Astrocyte (in vitro differentiated cells and primary cell): ENCODE results near the gene PRDM4. TPM values are rescaled to one million over a fixed set of nuclear protein-coding genes. Genes with fewer than 3 reads are reported as not detected.

Experiments used
- DNase-seq: peaks from one replicate; pipeline ENCODE4 v3.0.0-alpha.2; 2010; ENCODE audit warnings: low read depth
- FAIRE-seq: peaks from 2 replicates; lab custom pipeline; 2011; peaks lifted over from hg19 to GRCh38; lab: Jason Lieb, UNC
- H2AFZ ChIP-seq: 2 replicates; pipeline ENCODE4 v1.6.0; 2012; ENCODE audit warnings: low read depth, low read length, inconsistent platforms
- H3K27ac ChIP-seq: 2 replicates; pipeline ENCODE4 v1.5.1; 2011; ENCODE audit warnings: low read depth, low read length, inconsistent platforms
- H3K27me3 ChIP-seq: 2 replicates; pipeline ENCODE4 v1.6.0; 2011; ENCODE audit warnings: low read length, inconsistent platforms; ENCODE audit not compliant: insufficient read depth
- H3K36me3 ChIP-seq: 2 replicates; pipeline ENCODE4 v1.5.1; 2011; ENCODE audit warnings: low read length, inconsistent platforms; ENCODE audit not compliant: insufficient read depth
- H3K4me1 ChIP-seq: 2 replicates; pipeline ENCODE4 v1.5.1; 2011; ENCODE audit warnings: low read length, inconsistent platforms; ENCODE audit not compliant: insufficient read depth
- H3K4me2 ChIP-seq: 2 replicates; pipeline ENCODE4 v1.6.0; 2012; ENCODE audit warnings: low read length, inconsistent platforms
- H3K4me3 ChIP-seq: 2 replicates; pipeline ENCODE4 v1.5.1; 2011; ENCODE audit warnings: low read depth, mild to moderate bottlenecking, low read length, inconsistent platforms; ENCODE audit not compliant: insufficient read depth
- H3K79me2 ChIP-seq: 2 replicates; pipeline ENCODE4 v1.6.0; 2012; ENCODE audit warnings: mild to moderate bottlenecking, low read length, inconsistent platforms; ENCODE audit not compliant: insufficient read depth
- H3K9ac ChIP-seq: 2 replicates; pipeline ENCODE4 v1.6.0; 2012; ENCODE audit warnings: mild to moderate bottlenecking, low read length, inconsistent platforms
- H3K9me3 ChIP-seq: 2 replicates; pipeline ENCODE4 v1.5.1; 2012; ENCODE audit warnings: low read depth, mild to moderate bottlenecking, low read length, inconsistent platforms; ENCODE audit not compliant: insufficient read depth
- H4K20me1 ChIP-seq: 2 replicates; pipeline ENCODE4 v1.6.0; 2012; ENCODE audit warnings: low read length, inconsistent platforms; ENCODE audit not compliant: insufficient read depth
- H3K27ac Mint-ChIP-seq: one replicate; pipeline ENCODE4 v1.8.0; 2021; ENCODE audit warnings: mild to moderate bottlenecking, mixed read lengths; ENCODE audit not compliant: unreplicated experiment
- H3K27me3 Mint-ChIP-seq: one replicate; pipeline ENCODE4 v1.8.0; 2021; ENCODE audit warnings: low read depth, mixed read lengths; ENCODE audit not compliant: unreplicated experiment
- H3K36me3 Mint-ChIP-seq: one replicate; pipeline ENCODE4 v1.8.0; 2021; ENCODE audit warnings: low read depth, mixed read lengths; ENCODE audit not compliant: unreplicated experiment
- H3K4me1 Mint-ChIP-seq: one replicate; pipeline ENCODE4 v1.8.0; 2021; ENCODE audit warnings: low read depth, mixed read lengths; ENCODE audit not compliant: unreplicated experiment
- H3K4me3 Mint-ChIP-seq: one replicate; pipeline ENCODE4 v1.8.0; 2021; ENCODE audit warnings: mild to moderate bottlenecking, moderate library complexity, mixed read lengths; ENCODE audit not compliant: unreplicated experiment
- H3K9me3 Mint-ChIP-seq: one replicate; pipeline ENCODE4 v1.8.0; 2021; ENCODE audit warnings: mild to moderate bottlenecking, mixed read lengths; ENCODE audit not compliant: unreplicated experiment
- EZH2 ChIP-seq: IDR thresholded peaks from 2 replicates; pipeline ENCODE4 v1.6.1; 2012; ENCODE audit warnings: mild to moderate bottlenecking, low read length, inconsistent platforms; ENCODE audit not compliant: insufficient read depth
- total RNA-seq: library from RNA; stranded (reverse); gene quantifications from 2 replicates; pipeline ENCODE4 v1.2.1, GENCODE V29; 2021
- TF ChIP-seq, protein P1 (sequence below): IDR thresholded peaks from 2 replicates; pipeline ENCODE4 v1.5.1; 2011; ENCODE audit warnings: low read depth, mild to moderate bottlenecking, inconsistent platforms, low read length, moderate library complexity; ENCODE audit not compliant: insufficient read depth

The PRDM4 gene
- total RNA-seq, 1 donor from 2014 or later, result 30.5 TPM

DNA sequence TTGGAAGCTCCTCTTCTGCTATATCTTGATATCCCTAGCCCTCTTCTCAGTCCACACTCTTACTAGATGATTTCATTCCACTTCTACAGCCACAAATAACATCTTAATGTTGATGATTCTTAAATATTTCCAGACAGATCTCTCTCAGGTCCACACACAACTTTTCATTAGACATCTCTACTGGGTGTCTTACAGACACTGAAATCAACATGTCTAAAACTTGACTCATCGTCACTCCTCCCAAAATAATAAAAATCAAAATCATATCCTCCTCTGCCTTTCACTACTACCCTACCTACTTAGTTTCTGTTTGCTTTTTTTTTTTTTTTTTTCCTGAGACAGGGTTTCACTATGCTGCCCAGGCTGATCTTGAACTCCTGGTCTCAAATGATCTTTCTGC, 11.9 kb downstream of the PRDM4 start:
- no peak overlapping the region for H2AFZ ChIP-seq
- no peak for FAIRE-seq
- peaks cover 47% of the 10 kb centered on the region for H4K20me1 ChIP-seq
- H3K9me3 Mint-ChIP-seq, result no peaks in the 10 kb centered on the region
- peaks cover 5% of the 10 kb centered on the region for H3K36me3 Mint-ChIP-seq
- no peak overlapping the region for H3K4me3 ChIP-seq
- H3K4me1 ChIP-seq, result peaks cover 28% of the 10 kb centered on the region
- no peaks in the 10 kb centered on the region for H3K9me3 ChIP-seq
- H3K9ac ChIP-seq, result peak overlapping the region; percentile 3
- H3K4me2 ChIP-seq, result peak overlapping the region; percentile 75
- peaks cover 59% of the 10 kb centered on the region for H3K79me2 ChIP-seq
- H3K27ac ChIP-seq, result peak overlapping the region; percentile 51
- no peaks in the 10 kb centered on the region for H3K27me3 ChIP-seq
- no peak for DNase-seq
- TF ChIP-seq, protein P1, sequence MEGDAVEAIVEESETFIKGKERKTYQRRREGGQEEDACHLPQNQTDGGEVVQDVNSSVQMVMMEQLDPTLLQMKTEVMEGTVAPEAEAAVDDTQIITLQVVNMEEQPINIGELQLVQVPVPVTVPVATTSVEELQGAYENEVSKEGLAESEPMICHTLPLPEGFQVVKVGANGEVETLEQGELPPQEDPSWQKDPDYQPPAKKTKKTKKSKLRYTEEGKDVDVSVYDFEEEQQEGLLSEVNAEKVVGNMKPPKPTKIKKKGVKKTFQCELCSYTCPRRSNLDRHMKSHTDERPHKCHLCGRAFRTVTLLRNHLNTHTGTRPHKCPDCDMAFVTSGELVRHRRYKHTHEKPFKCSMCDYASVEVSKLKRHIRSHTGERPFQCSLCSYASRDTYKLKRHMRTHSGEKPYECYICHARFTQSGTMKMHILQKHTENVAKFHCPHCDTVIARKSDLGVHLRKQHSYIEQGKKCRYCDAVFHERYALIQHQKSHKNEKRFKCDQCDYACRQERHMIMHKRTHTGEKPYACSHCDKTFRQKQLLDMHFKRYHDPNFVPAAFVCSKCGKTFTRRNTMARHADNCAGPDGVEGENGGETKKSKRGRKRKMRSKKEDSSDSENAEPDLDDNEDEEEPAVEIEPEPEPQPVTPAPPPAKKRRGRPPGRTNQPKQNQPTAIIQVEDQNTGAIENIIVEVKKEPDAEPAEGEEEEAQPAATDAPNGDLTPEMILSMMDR, result no peak
- TF ChIP-seq EZH2, result no peak
- H3K36me3 ChIP-seq, result peaks cover 38% of the 10 kb centered on the region
- H3K4me1 Mint-ChIP-seq, result peaks cover 5% of the 10 kb centered on the region
- no peak overlapping the region for H3K4me3 Mint-ChIP-seq
- no peak overlapping the region for H3K27ac Mint-ChIP-seq
- H3K27me3 Mint-ChIP-seq, result no peaks in the 10 kb centered on the region

DNA sequence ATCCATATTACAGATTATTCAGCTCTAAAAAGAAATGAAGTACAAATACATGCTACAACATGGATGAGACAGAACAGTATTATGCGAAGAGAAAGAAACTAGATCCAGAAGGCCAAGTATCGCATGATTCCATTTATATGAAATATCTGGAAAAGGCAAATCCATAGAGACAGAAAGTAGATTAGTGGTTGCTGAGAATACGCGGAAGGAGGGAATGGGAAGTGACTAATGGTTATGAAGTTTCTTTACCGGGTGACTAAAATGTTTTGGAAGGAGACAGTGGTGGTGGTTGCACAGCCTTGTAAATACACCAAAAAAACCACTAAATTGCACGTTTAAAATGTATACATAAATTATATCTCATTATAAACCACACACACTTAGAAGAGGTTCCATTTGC, 12.5 kb downstream of the PRDM4 start:
- peaks cover 5% of the 10 kb centered on the region for H3K4me1 Mint-ChIP-seq
- no peak overlapping the region for H3K27ac Mint-ChIP-seq
- Histone ChIP-seq H3K9me3 (no peaks in the 10 kb centered on the region), H3K4me1 (peaks cover 28% of the 10 kb centered on the region), H3K27ac (peak overlapping the region; percentile 51), H3K36me3 (peaks cover 42% of the 10 kb centered on the region), H3K27me3 (no peaks in the 10 kb centered on the region), H4K20me1 (peaks cover 47% of the 10 kb centered on the region), H3K4me2 (peak overlapping the region; percentile 75), H3K4me3 (peak overlapping the region; percentile 30), H2AFZ (no peak overlapping the region), H3K79me2 (peaks cover 57% of the 10 kb centered on the region), H3K9ac (peak overlapping the region; percentile 40)
- no peak for TF ChIP-seq EZH2
- TF ChIP-seq, protein P1, result no peak
- peak; percentile 73 for DNase-seq
- H3K4me3 Mint-ChIP-seq, result no peak overlapping the region
- H3K36me3 Mint-ChIP-seq, result peaks cover 6% of the 10 kb centered on the region
- H3K9me3 Mint-ChIP-seq, result no peaks in the 10 kb centered on the region
- FAIRE-seq, result peak; percentile 88
- H3K27me3 Mint-ChIP-seq, result no peaks in the 10 kb centered on the region

DNA sequence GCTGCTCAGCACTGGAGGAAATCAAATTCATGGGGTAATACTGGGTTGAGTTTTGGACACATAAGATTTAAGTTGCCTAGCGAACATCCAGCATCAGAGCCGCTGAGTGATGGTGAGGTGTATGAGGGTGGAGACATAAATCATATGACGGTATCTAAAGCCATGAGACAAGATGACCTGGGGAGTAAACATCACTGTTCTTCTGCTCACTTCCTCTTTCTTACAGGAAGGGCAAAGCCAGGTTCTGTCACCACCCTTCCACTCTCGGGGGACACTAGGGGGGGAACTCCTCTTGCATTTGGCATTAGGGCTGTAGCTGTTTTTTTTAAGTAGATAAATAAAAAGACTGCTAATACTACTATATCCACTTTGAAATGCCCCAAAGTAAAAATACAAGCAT, 24.0 kb downstream of the PRDM4 start:
- Histone ChIP-seq H3K27me3 (no peaks in the 10 kb centered on the region), H3K79me2 (peaks cover 6% of the 10 kb centered on the region), H3K4me1 (no peaks in the 10 kb centered on the region), H3K9ac (no peak overlapping the region), H3K9me3 (no peaks in the 10 kb centered on the region), H2AFZ (no peak overlapping the region), H3K4me2 (no peak overlapping the region), H3K4me3 (no peak overlapping the region), H3K27ac (no peak overlapping the region), H4K20me1 (peaks cover 33% of the 10 kb centered on the region), H3K36me3 (peaks cover 86% of the 10 kb centered on the region)
- H3K4me3 Mint-ChIP-seq, result no peak overlapping the region
- H3K27me3 Mint-ChIP-seq, result no peaks in the 10 kb centered on the region
- peaks cover 4% of the 10 kb centered on the region for H3K4me1 Mint-ChIP-seq
- DNase-seq (no peak), FAIRE-seq (peak; percentile 34)
- H3K9me3 Mint-ChIP-seq, result no peaks in the 10 kb centered on the region
- no peak overlapping the region for H3K27ac Mint-ChIP-seq
- peaks cover 21% of the 10 kb centered on the region for H3K36me3 Mint-ChIP-seq
- TF ChIP-seq, protein P1, result no peak
- TF ChIP-seq EZH2, result no peak
